ENCODE data around the gene FOXK1.
A peak's percentile ranks its signal among the peaks of the same experiment; 100 is the strongest.

The FOXK1 gene

GRCh38 chr7:4794591-4795350, 112.7 kb downstream of the FOXK1 start:
- no peak for TF ChIP-seq CTCF (conservative IDR thresholded peaks at IDR 0.05; ENCODE audit: low read depth)
- no peak overlapping the region for H3K27ac ChIP-seq
- CTCF ChIA-PET, result interaction anchor here (0.6 to 1.0 kb wide), 4 partner anchors 13 to 1001 kb away, joined by 3 read pairs; no protein-coding TSS in a partner anchor
- DNase-seq (ENCODE audit: low spot score), result no peak
- POLR2A ChIA-PET (ENCODE audit: low non-redundant PET), result no interaction called here

GRCh38 chr7:4796453-4796852, 114.4 kb downstream of the FOXK1 start:
- DNase-seq (ENCODE audit: low spot score), result no peak
- TF ChIP-seq CTCF (conservative IDR thresholded peaks at IDR 0.05; ENCODE audit: low read depth), result no peak
- no peak overlapping the region for H3K27ac ChIP-seq
- POLR2A ChIA-PET (ENCODE audit: low non-redundant PET), result no interaction called here
- CTCF ChIA-PET, result interaction anchor here (2.2 kb wide), 1 partner anchor 289 kb away, joined by 25 read pairs; no protein-coding TSS in a partner anchor

GRCh38 chr7:4797858-4798705, 116.0 kb downstream of the FOXK1 start:
- H3K27ac ChIP-seq, result 0 out of 2 replicates have a peak overlapping the region, but pooled peaks have one; percentile 4
- peak; percentile 77 for TF ChIP-seq CTCF (conservative IDR thresholded peaks at IDR 0.05; ENCODE audit: low read depth)
- CTCF ChIA-PET, result interaction anchor here (0.5 to 2.2 kb wide), 17 partner anchors 13 to 876 kb away, joined by 3 to 25 read pairs (median 3); no protein-coding TSS in a partner anchor
- POLR2A ChIA-PET (ENCODE audit: low non-redundant PET), result no interaction called here
- DNase-seq (ENCODE audit: low spot score), result peak; percentile 70

- 0 out of 2 replicates have a peak overlapping the region, but pooled peaks have one; percentile 4 for H3K27ac ChIP-seq
- POLR2A ChIA-PET (ENCODE audit: low non-redundant PET), result no interaction called here
- no peak for TF ChIP-seq CTCF (conservative IDR thresholded peaks at IDR 0.05; ENCODE audit: low read depth)
- CTCF ChIA-PET, result interaction anchor here (0.5 to 2.2 kb wide), 13 partner anchors 12 to 876 kb away, joined by 3 to 25 read pairs (median 3); no protein-coding TSS in a partner anchor
- no peak for DNase-seq (ENCODE audit: low spot score)
Observed at GRCh38 chr7:4798706-4799235, 116.7 kb downstream of the FOXK1 start.

GRCh38 chr7:4799508-4800268, 117.6 kb downstream of the FOXK1 start:
- no peak overlapping the region for H3K27ac ChIP-seq
- ChIA-PET POLR2A (ENCODE audit: low non-redundant PET) (no interaction called here), CTCF (no interaction called here)
- no peak for TF ChIP-seq CTCF (conservative IDR thresholded peaks at IDR 0.05; ENCODE audit: low read depth)
- DNase-seq (ENCODE audit: low spot score), result peak; percentile 39

Measured in RWPE1 (cell line).